Parathyroid adenoma (tissue), 2 donors: Measurements from ENCODE around the gene QRFP.

Source experiments
- H2AFZ ChIP-seq: fragments of 300-600 bp; sonication (generic); one replicate; pipeline ENCODE4 v1.7.0; 2017; ENCODE audit warnings: antibody characterized with exemption, mild to moderate bottlenecking
- H3K27ac ChIP-seq: fragments of 300-600 bp; sonication (generic); one replicate; pipeline ENCODE4 v1.7.0; 2017
- H3K27me3 ChIP-seq: fragments of 300-600 bp; sonication (generic); one replicate; pipeline ENCODE4 v1.7.0; 2017; ENCODE audit warnings: low read length; ENCODE audit not compliant: control insufficient read depth, insufficient read depth
- H3K36me3 ChIP-seq: fragments of 300-600 bp; sonication (generic); one replicate; pipeline ENCODE4 v1.7.0; 2017; ENCODE audit warnings: low read length; ENCODE audit not compliant: control insufficient read depth, insufficient read depth
- H3K4me1 ChIP-seq: fragments of 300-600 bp; sonication (generic); one replicate; pipeline ENCODE4 v1.7.0; 2017; ENCODE audit warnings: control low read depth
- H3K4me2 ChIP-seq: fragments of 300-600 bp; sonication (generic); one replicate; pipeline ENCODE4 v1.7.0; 2017; ENCODE audit warnings: low read length
- H3K4me3 ChIP-seq: fragments of 300-600 bp; sonication (generic); one replicate; pipeline ENCODE4 v1.7.0; 2017; ENCODE audit warnings: low read depth, low read length
- H3K79me2 ChIP-seq: fragments of 300-600 bp; sonication (generic); one replicate; pipeline ENCODE4 v1.7.0; 2017; ENCODE audit warnings: control low read depth
- H3K9ac ChIP-seq: fragments of 300-600 bp; sonication (generic); one replicate; pipeline ENCODE4 v1.7.0; 2017; ENCODE audit warnings: mild to moderate bottlenecking
- H3K9me3 ChIP-seq: fragments of 300-600 bp; sonication (generic); one replicate; pipeline ENCODE4 v1.7.0; 2017; ENCODE audit warnings: low read length; ENCODE audit not compliant: control insufficient read depth
- CTCF ChIP-seq: fragments of 300-600 bp; sonication (generic); IDR thresholded peaks from one replicate; pipeline ENCODE4 v1.7.0; 2017; ENCODE audit warnings: antibody characterized with exemption, mild to moderate bottlenecking
- donor health status: primary hyperparathyroidism.

QRFP gene

GRCh38 chr9:130874783-130875182 lies 21.8 kb downstream of the QRFP start:
- Histone ChIP-seq H2AFZ (no peak overlapping the region), H3K79me2 (peaks cover 4% of the 10 kb centered on the region), H3K27ac (no peak overlapping the region), H3K36me3 (no peaks in the 10 kb centered on the region), H3K4me3 (no peak overlapping the region), H3K9ac (no peak overlapping the region), H3K9me3 (no peaks in the 10 kb centered on the region), H3K27me3 (no peaks in the 10 kb centered on the region), H3K4me2 (no peak overlapping the region), H3K4me1 (peaks cover 2% of the 10 kb centered on the region)
- TF ChIP-seq CTCF: no peak

GRCh38 chr9:130873966-130874365 lies 22.6 kb downstream of the QRFP start:
- Histone ChIP-seq H3K27me3 (no peaks in the 10 kb centered on the region), H3K79me2 (peaks cover 10% of the 10 kb centered on the region), H3K4me3 (no peak overlapping the region), H3K9ac (no peak overlapping the region), H3K4me2 (peak overlapping the region; percentile 5), H3K9me3 (no peaks in the 10 kb centered on the region), H2AFZ (no peak overlapping the region), H3K36me3 (no peaks in the 10 kb centered on the region), H3K4me1 (peaks cover 2% of the 10 kb centered on the region), H3K27ac (peak overlapping the region; percentile 42)
- TF ChIP-seq CTCF: no peak

- Histone ChIP-seq H3K27ac (no peak overlapping the region), H3K4me3 (no peak overlapping the region), H3K36me3 (no peaks in the 10 kb centered on the region), H3K79me2 (peaks cover 10% of the 10 kb centered on the region), H3K27me3 (no peaks in the 10 kb centered on the region), H3K9ac (no peak overlapping the region), H3K4me2 (no peak overlapping the region), H3K9me3 (no peaks in the 10 kb centered on the region), H3K4me1 (peaks cover 2% of the 10 kb centered on the region), H2AFZ (no peak overlapping the region)
- TF ChIP-seq CTCF: no peak
Measured at GRCh38 chr9:130872912-130873503, 23.6 kb downstream of the QRFP start.

- Histone ChIP-seq H2AFZ (no peak overlapping the region), H3K27ac (no peak overlapping the region), H3K36me3 (no peaks in the 10 kb centered on the region), H3K9ac (no peak overlapping the region), H3K27me3 (no peaks in the 10 kb centered on the region), H3K4me1 (peaks cover 2% of the 10 kb centered on the region), H3K9me3 (no peaks in the 10 kb centered on the region), H3K4me2 (no peak overlapping the region), H3K79me2 (peaks cover 10% of the 10 kb centered on the region), H3K4me3 (no peak overlapping the region)
- no peak for TF ChIP-seq CTCF
Measured at GRCh38 chr9:130872508-130872907, 24.1 kb downstream of the QRFP start.

- Histone ChIP-seq H3K27me3 (no peaks in the 10 kb centered on the region), H3K27ac (no peak overlapping the region), H3K79me2 (peaks cover 10% of the 10 kb centered on the region), H3K36me3 (no peaks in the 10 kb centered on the region), H3K9ac (no peak overlapping the region), H3K9me3 (no peaks in the 10 kb centered on the region), H3K4me3 (no peak overlapping the region), H3K4me2 (no peak overlapping the region), H3K4me1 (peaks cover 2% of the 10 kb centered on the region), H2AFZ (no peak overlapping the region)
- no peak for TF ChIP-seq CTCF
Measured at GRCh38 chr9:130872093-130872492, 24.5 kb downstream of the QRFP start.
